ENCODE data around the gene CSK. TPM values are rescaled to one million over a fixed set of nuclear protein-coding genes. Genes with fewer than 3 reads are reported as not detected.

CSK gene
- total RNA-seq, 1 donor from 2014 or later, result 37.9 TPM

DNA sequence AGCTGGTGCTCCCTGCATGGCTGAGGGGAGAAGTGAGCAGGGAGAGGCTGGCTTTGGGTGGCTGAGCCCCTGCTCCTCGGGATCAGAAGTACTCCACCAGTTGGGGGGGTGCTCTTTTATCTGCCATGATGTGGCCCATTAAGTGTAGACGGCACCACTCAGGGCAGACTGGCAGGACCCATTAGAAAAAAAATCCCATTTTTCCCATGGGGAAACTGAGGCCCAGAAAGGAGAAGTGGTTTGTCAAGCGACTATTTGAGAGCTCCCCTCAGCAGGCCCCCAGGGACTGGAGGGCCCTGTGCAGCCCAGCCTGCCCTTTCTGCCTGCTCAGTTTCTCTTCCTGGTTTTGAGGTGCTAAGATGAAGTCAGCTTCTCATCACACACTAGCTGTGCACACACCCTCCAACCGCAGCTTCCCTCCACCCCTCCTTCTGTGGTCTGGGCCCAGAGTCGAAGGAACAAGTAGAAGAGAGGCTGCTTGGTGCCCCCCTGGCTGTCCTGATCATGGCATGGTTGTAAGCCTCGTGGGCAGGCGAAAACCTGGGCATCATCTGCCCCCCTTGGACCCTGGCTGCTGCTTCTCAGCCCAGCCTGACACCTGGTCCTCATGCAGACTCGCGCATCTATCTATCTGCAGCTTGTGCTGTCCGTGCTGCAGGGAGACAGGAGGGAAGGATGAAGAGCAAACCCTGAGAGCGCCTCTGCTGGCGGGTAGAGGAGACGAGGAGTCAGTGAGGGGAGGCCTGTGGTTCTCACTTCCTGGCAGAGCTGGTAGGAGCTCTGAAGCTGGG, 5.6 kb downstream of the CSK start:
- DNase-seq (ENCODE audit: low read depth in 2 of 2), result peak; percentile 52 to 55

DNA sequence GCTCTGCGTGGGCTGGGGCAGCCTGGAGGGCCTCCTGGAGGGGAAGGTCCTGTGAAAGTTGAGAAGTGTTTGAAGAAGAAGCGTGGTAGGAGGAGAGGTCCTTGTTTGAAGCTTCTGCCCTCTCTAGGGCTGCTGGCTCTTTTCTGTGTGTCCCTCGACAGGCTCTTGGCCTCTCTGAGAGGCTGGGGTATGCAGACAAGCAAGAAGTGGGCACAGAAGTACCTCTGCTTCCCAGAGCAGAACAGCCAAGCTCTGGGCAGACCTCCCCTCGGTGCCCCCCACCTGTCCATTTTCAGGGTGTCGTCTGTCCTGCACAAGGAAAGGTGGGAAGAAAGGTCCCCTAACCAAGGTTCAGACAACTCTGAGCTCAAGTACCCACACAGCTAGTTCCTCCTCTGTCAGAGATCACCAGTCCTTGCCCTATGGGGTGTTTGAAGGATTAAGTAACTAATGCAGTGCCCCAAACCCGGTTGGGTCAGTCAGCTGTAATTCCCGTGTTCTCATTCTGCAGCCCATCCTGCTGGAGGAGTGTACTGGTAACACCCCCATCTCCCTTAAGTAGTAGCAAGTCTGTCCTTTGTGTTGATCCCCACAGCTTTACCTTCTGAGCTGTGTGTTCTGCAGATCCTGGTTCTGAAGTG, 6.3 kb downstream of the CSK start:
- no peak for DNase-seq (ENCODE audit: low read depth in 2 of 2)

DNA sequence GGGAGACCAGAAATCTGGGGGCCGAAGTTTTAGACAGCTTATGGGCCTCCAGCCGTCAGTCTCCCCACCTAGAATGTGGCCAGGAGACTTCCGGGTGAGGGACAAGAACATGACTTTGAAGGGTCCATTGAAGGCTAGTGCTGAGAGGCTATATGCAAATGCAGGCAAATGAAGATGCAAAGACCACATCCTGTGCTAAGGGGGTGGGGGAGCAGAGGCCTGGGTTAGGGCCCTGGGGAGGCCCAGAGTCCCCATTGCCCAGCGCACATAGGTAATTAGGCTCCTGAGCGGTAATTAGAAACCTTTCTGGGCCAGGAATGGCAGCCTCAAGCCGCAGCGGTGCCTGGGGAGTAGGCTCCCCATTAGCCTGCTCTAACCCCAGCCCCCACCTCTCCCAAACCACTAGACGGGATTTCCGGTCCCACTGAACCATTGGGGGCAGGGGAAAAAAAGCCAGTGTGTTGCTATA, 6.8 kb downstream of the CSK start:
- DNase-seq (ENCODE audit: low read depth in 2 of 2), result no peak

DNA sequence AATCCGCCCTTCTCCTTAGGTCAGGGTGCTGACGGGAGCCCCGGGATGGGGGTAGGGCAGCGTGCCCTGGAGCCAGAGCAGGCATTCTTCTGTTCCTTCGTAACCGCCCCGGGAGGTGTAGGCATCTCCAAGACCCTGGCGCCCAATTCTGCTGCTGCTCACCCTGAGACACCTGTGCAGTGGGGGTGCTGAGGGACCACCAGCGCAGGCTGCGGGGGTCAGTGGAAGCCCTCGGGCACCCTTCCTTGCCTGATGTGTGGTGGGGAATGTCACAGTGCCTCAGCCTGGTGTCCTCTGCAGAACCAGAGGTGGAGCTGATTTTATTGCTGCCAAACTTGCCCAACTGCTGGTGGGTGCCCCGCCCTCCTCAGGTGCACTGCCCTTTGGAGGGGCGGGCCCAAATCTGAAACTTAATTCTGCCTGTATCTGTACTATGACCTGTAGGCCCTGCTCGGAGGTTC, 7.3 kb downstream of the CSK start:
- DNase-seq (ENCODE audit: low read depth in 2 of 2), result no peak

DNA sequence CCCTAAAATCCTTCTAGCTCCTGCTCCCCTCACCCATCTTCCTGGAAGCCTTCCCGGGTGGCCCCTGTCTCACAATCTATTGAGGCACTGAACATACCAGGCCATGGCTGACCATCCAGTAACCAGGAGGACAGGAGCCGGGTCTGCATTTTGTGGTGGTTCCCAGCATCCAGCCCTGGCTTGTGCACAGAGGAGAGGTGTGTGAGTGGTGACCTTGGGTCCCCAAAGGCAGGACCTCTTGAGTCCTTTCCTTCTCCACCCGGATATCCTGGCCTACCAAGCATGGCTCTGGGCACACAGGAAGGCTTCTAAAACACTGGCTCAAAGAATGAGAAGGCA, 7.8 kb downstream of the CSK start:
- no peak for DNase-seq (ENCODE audit: low read depth in 2 of 2)

DNA sequence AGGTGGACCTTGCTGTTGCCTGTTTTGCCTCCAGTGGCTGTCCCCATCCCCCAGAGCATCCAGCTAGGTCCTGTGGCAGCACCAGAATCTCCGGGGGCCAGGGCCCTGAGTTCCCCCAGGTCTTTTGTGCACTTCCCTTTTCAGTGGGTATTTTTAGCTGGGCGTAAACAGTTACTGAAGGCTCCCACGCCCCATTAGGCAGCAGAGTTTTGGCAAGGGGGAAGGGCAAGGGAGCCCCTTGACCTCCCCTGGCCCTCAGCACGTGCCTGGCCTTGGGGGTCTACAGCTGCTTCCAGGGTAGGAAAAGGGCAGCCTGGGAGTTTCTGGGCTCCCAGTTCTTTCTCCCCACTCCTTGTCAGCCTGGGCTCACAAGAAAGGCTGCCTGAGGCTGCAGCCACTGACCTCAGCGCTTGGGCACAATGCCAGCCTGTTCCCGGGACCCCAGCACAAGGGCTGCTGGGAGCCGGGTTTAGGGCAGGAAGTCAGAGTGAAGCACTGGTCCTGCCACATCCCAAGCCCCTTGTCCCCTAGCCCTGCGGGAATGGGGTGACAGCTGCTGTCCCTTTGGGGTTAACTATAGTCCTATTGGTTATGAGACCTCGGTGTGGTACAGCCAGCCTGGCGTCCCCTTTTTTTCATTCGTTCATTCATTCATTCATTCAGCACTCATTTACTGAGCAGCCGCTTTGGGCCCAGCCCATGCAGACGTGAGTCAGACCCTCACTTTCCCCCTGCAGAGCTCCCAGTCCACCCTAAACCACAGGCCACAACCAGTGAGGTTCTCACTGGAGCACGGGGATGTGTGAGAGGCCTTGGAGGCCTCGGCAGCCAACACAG, 8.4 kb downstream of the CSK start:
- DNase-seq (ENCODE audit: low read depth in 2 of 2), result peak in 1 of 2 donors; percentile 65

DNA sequence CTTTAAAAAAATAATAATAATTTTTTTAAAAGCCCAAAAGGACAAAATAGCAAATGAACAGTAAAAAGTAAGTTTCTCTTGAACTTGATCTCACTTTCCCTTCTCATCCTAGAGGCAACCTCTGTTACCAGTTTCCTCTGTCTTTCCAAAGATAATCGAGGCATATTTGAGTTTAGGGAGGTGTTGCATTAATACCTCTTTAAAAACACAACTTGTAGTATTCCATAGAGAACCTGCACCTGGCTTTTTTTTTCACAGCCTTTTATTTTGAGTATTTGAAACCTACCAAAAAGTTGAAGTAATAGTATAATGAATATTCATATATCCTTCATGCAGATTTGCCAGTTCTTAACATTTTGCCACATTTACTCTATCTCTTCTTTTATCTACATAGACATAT, 9.1 kb downstream of the CSK start:
- no peak for DNase-seq (ENCODE audit: low read depth in 2 of 2)

DNA sequence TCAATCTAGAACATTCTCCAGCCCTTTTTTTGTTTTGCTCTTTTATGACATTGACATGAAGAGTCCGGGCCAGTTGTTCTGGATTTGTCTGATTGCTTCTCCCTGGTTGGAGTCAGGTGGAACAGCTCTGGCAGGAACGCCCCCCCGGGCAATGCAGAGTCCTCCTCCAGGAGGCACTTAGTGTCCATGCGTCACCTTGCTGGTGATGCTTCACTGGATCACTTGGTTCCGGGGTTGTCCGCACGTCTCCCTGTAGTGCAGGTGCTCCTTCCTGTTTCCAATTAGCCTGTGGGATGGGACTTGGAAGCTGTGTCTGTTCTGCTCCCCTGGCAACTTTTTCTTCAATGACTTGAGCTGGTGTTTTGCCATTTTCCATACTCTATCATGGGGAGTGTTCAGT, 9.8 kb downstream of the CSK start:
- DNase-seq (ENCODE audit: low read depth in 2 of 2), result no peak

DNA sequence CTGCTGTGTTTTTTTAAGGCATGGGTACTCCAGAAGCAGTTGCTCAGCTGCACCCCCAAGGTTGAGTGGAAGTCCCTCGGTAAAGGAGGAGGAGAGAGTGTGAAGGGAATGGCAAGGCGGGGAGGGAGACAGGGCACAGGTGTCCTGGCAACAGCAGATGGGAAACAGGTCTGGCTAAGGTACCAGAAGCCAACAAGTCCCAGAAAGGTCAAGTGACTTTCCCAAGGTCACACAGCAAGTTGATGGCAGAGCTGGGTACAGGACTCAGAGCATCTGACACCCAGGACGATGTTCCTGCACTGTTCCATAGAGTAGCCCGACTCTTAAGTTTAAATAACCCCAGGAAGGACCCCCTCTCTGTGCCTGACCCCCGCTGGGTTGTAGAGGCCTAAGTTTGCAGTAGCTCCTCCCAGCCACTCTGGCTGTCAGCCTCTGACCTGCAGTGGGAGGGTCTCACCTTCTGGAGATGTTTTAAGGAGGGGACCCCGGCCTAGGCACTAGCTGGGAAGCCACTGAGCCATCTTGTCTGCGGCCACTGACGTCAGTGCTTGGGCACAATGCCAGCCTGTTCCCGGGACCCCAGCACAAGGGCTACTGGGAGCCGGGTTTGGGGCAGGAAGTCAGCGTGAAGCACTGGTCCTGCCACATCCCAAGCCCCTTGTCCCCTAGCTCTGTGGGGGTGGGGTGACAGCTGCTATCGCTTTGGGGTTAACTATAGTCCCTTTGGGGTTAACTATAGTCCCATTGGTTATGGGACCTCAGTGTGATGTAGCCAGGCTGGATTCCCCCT, 10.5 kb downstream of the CSK start:
- DNase-seq (ENCODE audit: low read depth in 2 of 2), result no peak

DNA sequence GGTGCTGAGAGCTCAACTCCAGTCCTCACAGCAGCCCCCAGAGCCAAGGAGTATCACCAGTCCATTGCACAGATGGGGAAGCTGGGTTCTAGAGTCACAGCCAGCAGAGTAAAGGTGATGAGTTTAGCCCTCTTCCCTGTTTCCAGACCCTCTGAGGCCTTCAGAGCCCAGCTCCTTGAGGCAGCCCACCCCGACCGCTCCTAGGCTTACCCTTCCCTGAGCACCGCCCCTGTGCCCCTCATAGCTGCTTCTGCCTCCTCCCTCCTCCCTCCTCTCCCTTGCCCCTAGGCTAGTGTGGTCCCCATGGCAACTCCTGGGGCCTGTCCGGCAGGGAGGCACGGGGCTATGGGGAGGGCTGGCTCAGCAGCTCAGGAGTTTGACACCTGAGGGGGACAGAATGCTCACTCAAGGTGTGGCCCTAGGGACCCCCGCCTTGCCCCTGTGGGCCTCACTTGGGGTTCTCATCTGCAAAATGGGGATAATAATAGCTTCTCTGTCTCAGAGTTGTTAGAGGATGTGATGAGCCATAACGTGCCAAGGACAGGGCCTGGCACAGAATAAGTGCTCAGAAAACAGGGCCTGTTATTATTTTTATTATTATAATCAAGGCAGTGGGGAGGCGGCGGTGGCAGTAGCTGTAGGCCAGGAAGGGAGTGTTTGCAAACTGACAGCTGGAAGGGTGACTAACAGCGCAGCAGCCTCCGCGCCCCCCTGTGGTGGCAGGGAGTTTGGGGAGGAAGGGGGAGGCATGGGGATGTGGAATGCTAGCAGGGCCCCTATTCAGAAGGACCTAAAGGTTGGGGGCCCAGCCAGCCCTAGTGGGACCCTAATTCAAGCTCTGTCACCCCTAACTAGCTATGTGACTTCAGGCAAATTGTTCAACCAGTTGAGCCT, 11.5 kb downstream of the CSK start:
- peak; percentile 55 to 62 for DNase-seq (ENCODE audit: low read depth in 2 of 2)

DNA sequence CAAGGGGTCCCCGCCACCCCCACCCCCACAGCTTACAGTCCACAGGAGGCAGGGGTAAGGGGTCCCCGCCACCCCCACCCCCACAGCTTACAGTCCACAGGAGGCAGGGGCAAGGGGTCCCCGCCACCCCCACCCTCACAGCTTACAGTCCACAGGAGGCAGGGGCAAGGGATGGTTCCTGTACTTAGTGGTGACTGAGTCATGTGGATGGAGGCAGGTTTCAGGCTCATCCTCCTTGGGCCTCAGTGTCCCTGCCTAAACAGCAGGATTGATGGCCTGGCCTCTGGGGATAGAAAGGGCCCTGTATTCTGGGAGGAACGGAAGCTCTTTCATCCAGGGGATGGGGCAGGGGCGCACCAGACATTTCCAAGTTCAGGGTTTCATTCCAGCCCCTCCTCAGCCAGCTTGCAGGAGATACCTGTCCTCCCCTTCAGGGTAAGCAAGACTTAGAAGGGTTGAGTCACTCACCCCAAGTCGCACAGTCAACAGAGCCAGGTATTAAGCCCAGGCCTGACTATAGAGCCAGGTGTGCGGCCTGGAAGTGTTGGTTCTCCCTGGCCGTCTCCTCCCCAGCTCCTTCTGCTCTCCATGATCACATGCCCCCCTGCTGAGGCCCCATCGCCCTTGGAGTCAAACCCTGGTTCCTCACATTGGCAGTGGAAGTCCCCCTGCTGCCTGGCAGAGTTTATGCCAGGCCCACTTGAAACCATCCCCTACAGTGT, 12.5 kb downstream of the CSK start:
- DNase-seq (ENCODE audit: low read depth in 2 of 2), result no peak

DNA sequence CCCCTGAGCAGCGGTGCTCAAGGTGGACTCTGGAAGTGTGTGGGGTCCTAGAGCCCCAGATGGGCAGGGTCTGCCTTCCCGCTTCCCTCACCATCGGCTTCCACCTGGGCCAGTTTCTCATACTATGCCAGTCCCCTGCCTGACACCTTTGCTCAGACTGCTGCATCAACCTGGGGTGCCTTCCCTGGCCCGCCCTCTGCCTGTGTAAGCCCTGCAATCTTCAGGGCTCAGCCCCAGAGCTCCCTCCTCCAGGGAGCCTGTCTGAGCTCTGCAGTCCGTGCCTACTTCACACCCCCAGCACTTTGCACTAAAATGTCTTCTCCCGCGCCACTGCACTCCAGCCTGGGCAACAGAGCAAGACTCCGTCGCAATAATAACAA, 13.1 kb downstream of the CSK start:
- DNase-seq (ENCODE audit: low read depth in 2 of 2), result no peak

DNA sequence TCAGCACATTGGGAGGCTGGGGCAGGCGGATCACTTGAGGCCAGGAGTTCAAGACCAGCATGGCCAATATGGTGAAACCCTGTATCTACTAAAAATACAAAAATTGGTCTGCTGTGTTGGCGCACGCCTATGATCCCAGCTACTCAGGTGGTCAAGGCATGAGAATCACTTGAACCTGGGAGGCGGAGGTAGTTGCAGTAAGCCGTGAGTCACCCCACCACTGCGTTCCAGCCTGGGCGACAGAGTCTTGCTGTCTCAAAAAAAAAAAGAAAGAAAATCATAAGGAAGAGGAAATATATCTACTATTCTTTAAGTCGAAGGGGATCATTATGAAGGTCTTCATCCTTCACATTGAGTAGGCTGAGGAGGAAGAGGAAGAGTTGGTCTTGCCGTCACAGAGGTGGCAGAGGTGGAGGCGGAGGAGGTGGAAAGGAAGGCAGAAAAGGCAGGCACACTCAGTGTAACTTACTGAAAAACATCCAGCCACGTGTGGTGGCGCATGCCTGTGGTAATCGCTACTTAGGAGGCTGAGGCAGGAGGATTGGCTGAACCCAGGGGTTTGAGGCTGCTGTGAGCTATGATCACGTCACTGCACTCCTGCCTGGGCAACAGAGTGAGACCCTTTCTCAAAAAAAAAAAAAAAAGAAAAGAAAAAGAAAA, 14.2 kb downstream of the CSK start:
- DNase-seq (ENCODE audit: low read depth in 2 of 2), result no peak

DNA sequence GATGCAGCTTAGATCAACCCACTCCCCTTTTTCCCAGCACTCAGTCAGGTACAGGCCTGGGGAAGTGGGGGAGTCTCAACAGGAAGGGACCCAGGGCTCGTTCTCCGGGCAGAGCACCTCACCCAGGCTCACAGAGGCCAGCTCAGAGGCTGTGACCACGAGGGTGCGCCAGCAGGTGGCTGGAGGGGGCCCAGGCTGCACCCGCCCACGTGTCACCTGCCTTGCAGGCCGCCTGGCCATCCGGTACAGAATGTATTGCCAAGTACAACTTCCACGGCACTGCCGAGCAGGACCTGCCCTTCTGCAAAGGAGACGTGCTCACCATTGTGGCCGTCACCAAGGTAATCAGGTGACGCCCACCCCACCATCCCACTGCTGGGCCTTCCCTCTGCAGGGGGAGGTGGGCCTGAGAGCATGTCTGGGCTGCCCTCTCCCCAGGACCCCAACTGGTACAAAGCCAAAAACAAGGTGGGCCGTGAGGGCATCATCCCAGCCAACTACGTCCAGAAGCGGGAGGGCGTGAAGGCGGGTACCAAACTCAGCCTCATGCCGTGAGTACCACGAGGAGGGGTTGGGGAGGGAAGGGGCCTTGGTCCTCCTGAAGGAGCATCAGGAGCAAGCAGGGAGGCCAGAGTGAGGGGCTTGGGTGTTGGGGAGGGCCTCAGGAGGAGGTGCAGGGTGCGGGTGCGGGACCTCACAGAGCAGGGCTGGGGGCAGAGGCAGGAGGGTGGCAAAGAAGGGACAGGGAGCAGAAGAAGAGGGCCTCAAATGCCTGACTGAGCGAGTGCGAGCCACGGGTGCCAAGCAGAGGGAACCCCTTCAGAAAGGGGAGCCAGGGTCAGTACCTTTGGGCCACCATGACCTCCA, 16.7 kb downstream of the CSK start:
- DNase-seq (ENCODE audit: low read depth in 2 of 2), result no peak

DNA sequence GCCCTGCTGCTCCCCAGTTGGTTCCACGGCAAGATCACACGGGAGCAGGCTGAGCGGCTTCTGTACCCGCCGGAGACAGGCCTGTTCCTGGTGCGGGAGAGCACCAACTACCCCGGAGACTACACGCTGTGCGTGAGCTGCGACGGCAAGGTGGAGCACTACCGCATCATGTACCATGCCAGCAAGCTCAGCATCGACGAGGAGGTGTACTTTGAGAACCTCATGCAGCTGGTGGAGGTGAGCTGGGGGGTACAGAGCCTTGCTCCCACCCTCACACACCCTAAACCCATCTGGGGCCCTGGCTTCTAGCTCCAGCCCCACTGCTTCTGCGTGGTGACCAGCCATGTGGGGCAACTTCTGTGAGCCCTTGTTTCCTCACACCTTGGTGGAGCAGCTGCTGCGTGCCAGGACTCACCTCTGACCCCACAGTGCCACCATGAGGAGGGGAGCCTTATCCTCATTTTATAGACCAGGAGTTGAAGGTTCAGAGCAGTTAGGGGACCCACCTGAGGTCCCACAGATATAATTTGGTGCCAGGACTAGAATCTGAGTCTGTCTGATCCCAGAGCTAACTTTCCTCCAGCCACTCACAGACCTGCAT, 17.5 kb downstream of the CSK start:
- no peak for DNase-seq (ENCODE audit: low read depth in 2 of 2)

DNA sequence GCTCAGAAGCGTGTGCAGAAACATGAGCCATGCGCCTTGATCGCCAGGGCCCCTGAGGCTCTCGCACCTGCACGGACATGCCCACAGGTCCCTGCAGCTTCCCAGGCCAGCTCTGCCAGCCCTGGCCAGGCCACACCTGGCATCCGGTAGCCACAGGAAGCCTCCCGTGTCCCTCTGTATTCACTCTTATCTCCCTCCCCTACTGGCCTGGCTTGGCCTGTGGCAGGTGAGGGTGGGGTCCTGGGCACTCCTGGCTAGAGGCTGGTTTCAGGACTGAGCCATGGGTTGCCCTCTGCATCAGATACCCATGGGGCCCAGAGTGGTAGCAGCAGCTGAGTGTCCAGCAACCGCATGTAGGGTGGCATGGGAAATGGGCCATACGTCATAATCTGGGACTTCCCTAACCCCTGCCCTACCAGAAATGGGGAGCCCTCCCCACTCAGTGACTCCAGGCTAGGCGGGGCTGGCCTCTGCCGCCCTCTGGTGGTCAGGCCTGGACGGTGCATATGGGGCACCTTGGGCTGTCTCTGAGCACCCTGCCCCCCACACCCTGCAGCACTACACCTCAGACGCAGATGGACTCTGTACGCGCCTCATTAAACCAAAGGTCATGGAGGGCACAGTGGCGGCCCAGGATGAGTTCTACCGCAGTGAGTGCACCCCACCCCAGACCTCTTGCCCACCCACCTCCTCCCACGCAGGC, 18.1 kb downstream of the CSK start:
- DNase-seq (ENCODE audit: low read depth in 2 of 2), result peak; percentile 64 to 66

DNA sequence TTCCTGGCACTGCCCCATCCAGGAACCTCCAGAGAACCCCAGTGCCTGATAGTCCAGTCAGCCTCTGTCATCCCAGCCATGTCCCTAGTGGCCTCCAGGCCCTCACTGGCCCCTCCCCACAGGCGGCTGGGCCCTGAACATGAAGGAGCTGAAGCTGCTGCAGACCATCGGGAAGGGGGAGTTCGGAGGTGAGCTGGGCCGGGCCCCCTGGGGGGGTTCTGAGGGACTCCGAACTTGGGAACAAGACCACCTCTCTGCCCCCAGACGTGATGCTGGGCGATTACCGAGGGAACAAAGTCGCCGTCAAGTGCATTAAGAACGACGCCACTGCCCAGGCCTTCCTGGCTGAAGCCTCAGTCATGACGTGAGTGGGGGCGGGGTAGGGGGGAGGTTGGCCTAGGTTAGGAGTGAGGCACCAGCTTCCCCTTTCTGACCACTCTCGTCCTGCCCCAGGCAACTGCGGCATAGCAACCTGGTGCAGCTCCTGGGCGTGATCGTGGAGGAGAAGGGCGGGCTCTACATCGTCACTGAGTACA, 18.7 kb downstream of the CSK start:
- no peak for DNase-seq (ENCODE audit: low read depth in 2 of 2)

Measured in lung microvascular endothelial cell (primary cell).